NCI-H1417 (cell line): ENCODE results near the gene CTPS2.
A peak's percentile ranks its signal among the peaks of the same experiment; 100 is the strongest.
"Not testable (repeated sequence)": the region's sequence is repeated elsewhere in the genome, so short reads cannot be mapped to it uniquely, and the experiment has no call there.

Source experiments
- DNase-seq, 3 experiments: peaks; one replicate each; lab custom pipeline; 2025; lab: John Stamatoyannopoulos, UW

The CTPS2 gene

DNA sequence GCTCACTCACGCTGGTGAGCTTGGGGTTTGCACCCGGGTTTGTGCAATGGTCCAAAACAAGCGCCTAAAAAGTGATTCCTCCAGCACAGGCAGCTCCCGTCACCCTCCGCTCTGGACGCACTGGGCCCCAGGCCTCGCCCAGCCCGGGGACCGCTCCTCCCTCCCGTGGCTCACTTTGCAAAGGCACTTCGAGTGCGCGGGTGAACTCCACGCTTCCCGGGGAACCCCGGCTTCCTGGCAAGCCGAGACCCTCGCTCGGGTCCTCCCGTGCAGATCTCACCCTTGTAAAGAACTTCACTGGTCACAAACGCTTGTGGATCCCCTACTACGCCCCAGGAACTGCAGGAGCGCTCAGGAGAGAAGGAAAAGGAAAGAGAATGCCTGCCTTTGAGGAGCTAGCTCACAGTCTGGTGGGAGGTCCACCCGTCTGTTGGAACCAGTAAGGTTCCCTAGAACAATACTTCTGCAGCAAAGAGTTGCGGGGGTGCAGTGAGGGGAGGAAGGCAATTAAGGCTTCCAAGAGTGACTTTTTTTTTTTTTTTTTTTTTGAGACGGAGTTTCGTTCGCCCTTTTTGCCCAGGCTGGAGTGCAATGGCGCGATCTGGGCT is at the start of gene CTPS2:
Gene CTPS2 (minus strand): TSS at position 122 of the 608 bp plus-strand sequence. CDS start 9,767 bp downstream, outside the sequence.
- DNase-seq: peak; percentile 32 to 85 (median 85)

DNA sequence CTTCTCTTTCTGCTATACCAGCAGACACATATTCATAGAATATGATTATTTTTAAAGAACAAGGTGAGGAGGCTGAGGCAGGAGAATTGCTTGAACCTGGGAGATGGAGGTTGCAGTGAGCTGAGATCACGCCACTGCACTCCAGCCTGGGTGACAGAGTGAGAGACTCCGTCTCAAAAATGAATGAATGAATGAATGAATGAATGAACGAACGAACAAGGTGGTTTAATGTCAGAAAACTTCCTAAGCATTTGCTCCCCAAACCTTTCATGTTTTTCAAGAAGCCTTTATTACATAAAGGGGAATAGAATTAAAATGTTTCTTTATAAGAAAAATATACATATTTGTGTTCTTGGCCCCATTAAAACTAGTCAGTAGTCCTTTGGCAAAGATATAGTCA is 49.0 kb upstream of the CTPS2 start:
- DNase-seq: not testable (repeated sequence)

DNA sequence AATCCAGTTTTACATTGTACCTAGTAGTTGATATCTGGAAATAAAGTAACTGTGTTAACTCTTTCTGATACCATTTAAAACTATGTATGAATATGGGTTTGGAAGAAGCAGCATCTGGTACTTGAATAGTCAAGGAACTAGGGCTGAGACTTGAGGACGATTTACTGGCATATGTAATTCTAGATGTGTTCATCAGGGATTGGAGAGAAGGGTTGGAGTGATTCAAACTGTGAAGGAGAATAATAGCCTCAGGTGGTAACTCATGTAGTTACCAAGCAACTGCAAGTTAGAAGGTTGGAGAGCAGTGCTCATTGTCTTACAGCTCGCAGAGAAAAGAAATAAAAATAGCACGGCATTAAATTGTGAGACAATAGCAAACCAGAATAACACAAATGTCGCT is 44.3 kb upstream of the CTPS2 start:
- peak; percentile 67 to 91 (median 75) for DNase-seq

GRCh38 chrX:16754019-16754418 is 41.5 kb upstream of the CTPS2 start:
- no peak for DNase-seq

GRCh38 chrX:16750136-16750535 is 37.7 kb upstream of the CTPS2 start:
- no peak for DNase-seq

- no peak for DNase-seq
These were observed 36.0 kb upstream of the CTPS2 start for GRCh38 chrX:16748425-16748824.

DNA sequence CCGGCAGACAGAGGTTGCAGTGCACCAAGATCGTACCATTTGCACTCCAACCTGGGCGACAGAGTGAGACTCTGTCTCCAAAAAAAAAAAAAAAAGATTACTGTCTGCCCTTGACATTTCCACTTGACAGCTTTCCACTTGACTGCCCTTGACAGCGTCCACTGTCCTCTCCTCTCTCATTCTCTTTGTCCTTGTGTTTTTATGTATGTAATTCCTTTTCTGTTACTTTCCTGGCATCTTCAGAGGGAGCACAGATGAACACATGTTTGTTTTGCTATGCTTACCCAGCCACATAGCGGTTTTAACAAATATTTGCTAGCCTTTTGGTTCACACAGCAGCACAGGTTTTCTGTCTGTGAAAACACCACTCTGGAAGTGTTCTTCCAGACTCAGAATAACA is 33.2 kb upstream of the CTPS2 start:
- peak in 2 of 3 experiments; percentile 2 to 59 for DNase-seq

GRCh38 chrX:16745102-16745501 is 32.6 kb upstream of the CTPS2 start:
- DNase-seq: no peak

- no peak for DNase-seq
These were observed 31.3 kb upstream of the CTPS2 start for GRCh38 chrX:16743604-16744325.

DNA sequence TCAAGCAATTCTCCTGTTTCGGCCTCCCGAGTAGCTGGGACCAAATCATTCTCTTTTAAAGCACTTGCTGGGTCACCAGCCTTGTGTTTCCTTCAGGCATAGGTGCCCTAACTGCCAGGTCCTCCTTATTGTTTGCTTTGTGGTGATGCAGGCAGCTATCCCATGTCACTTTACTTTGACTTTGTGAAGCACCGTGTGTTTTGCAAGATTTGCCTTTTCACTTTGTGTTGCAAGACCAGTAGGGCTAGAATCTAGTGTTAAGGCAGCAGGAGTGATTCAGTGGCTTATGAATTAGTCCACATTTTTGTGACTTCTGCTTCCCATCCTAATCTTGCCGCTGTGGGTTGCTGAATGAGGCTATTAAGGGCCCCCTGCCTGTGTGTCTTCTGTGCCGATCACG is 27.1 kb upstream of the CTPS2 start:
- no peak for DNase-seq

- no peak for DNase-seq
These were observed 24.6 kb upstream of the CTPS2 start for GRCh38 chrX:16737024-16737423.

DNA sequence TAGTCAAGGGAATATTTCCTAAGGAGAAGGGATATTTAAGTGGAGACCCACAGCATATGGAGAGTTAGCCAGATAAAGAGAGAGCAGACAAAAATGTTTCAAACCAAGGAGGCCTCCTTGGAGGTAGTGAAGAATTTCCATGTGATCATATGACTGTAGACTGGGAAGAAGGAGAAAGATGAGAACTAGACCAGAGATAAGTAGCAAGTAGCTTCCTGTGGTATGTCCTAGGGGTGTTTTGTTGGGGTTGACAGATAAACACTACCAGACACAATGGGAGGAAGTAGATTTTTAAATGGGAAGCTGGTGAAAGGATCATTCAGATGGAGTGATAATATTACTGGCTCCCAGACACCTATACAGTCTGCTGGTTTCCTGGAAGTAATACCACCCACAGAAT is 20.5 kb upstream of the CTPS2 start:
- DNase-seq: no peak

DNA sequence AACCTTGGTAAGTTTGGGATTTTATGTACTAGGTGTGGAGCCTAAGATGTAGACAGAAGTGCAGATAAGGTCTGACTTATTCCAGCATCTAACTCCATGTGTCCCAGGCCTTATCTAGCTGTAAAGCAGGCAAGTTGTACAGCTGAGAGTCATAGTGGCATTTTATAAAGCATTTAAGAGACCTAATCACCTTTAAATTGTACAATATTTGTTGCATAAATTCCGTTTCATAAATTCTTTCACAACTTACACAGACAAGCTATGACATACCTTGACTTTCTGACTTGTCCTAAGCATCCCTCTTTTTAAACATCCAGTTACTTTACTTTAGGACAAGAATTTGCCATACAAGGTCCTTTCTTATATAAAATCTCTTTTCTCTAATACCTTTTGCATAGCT is 18.0 kb upstream of the CTPS2 start:
- no peak for DNase-seq

GRCh38 chrX:16727637-16728036 is 15.2 kb upstream of the CTPS2 start:
- no peak for DNase-seq

DNA sequence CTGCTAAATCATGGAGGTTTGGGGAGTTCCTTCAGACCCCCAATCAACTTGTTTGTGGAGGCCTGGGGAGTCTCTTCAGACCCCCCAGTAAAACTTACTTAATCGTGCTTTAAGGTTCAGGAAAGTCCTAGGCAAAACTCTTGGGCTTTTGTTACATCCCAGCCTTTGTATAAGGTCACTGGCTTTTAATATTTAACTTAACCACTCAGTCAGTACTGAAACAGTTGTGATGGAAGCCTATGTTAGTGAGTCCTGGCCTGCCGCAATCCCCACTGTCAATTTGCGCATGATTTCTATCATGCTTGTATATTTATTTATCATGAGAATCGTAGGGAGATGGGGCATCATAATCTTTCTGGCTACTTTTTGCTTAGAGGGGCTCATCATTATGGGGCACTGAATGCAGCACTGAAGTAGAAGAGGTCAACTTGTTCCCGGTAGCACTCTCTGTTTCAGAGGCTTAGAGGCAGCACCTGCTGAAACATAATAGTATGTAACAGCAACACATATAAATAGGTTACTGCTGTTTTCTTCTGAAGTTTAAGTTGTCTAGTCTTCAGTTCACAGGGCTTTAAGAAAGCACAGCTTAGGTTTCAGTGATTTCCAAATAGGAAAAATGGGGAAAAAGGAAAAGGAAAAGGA is 14.0 kb upstream of the CTPS2 start:
- DNase-seq: not testable (repeated sequence)

GRCh38 chrX:16725072-16725471 is 12.6 kb upstream of the CTPS2 start:
- DNase-seq: no peak

GRCh38 chrX:16722481-16722880 is 10.0 kb upstream of the CTPS2 start:
- no peak for DNase-seq

- DNase-seq: peak; percentile 97 to 100 (median 100)
These were observed 7.0 kb upstream of the CTPS2 start, which contains the start of gene SYAP1 for GRCh38 chrX:16719334-16720084. Gene SYAP1 (plus strand): TSS chrX:16719612. CDS start chrX:16719725, 113 bp downstream.

GRCh38 chrX:16718824-16719333 is 6.4 kb upstream of the CTPS2 start:
- no peak for DNase-seq

- DNase-seq: not testable (repeated sequence)
These were observed 4.0 kb upstream of the CTPS2 start for GRCh38 chrX:16716451-16716850.

DNA sequence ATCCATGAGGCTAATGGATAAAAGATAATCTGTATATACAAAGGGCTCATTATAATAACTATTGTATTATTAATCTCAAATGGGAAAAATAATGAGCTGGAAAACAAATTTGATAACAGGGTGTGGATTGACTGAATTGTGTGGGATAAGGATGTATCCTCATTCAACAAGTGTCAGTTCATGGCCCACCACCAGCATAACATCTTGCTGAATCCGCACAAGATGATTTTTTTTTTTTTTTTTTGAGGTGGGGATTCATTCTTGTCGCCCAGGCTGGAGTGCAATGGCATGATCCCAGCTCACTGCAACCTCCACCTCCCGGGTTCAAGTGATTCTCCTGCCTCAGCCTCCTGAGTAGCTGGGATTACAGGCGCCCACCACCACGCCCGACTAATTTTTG is 3.2 kb upstream of the CTPS2 start:
- DNase-seq: not testable (repeated sequence)

DNA sequence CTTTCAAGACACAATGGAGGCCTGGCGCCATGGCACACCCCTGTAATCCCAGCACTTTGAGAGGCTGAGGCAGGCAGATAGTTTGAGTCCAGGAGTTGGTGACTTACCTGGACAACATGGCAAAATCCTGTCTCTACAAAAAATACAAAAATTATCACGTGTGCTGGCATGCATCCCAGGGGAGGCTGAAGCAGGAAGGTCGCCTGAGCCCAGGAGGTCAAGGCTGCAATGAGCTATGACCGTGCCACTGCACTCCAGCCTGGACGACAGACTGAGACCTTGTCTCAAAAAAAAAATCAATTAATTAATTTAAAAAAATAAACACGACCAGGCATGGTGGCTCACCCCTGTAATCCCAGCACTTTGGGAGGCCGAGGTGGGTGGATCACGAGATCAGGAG is 2.0 kb upstream of the CTPS2 start:
- DNase-seq: no peak
